ENCODE data around the gene CRNKL1.

CRNKL1 gene

DNA sequence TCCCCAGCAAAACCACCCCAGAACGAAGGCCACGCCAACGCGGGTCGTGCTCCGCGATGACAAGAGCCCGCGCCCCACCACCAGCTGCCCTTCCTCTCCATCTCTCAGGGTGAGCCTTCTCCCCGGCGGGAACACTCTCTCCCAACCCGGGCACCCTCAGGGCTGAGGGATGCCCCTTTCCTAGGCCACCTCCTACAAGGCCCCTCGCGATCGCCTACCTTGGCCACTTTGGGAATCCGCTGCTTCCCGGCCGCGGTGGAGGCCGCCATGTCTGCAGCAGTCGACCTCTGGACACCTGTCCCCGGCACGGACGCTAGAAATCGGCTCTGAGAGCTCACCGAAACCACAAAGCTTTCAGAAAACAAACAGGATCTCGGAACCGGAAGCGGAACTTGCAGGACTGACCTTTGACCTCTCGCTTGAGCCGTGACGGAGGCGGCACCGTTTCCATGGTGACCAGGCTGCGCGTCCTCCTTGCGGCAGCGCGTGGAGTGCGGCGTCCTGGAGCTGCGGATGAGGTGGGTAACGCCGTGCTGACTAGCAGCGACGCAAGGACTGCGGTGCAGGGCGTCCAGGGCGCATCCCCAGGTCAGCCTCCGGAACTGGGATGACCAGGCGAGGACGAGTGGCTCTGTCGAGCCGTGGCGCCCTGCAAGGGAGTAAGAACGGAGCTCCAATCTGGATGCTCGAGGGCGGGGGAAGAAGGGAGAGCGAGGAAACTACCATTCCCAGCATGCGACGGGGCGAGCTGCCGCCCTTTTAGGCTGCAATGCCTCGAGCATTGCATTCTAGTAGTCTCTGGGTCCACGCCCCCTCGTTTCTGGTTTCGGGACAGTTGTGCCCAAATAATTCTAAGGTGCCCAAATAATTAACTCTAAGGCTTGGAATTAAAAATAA lies at the start of gene CRNKL1, which contains the start of gene CFAP61:
Gene CRNKL1 (minus strand): TSS at position 393 of the 897 bp plus-strand sequence. CDS start 124 bp downstream, at position 269.
Gene CFAP61 (plus strand): TSS at position 459 of the 897 bp plus-strand sequence. CDS start 4,122 bp downstream, outside the sequence.
- peak; percentile 95 for DNase-seq

DNA sequence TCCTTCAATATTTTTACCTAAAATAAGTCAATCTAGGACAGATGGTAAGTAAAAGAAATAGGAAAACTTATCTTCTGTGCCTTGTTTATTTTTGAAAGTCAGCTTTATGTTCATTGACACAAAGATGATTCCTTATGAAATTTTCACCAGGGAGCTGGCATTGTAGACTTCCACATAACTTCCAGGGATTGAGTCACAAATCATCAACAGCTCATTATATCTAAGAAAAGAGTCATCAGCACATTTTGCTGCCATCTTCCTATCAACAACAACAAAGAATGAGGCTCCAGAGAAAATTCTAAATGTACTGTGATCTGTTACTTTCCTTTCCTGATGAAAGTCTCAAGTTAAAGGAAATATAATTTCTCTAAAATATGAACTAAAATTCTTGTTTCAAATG lies 48.6 kb upstream of the CRNKL1 start:
- no peak for DNase-seq

DNA sequence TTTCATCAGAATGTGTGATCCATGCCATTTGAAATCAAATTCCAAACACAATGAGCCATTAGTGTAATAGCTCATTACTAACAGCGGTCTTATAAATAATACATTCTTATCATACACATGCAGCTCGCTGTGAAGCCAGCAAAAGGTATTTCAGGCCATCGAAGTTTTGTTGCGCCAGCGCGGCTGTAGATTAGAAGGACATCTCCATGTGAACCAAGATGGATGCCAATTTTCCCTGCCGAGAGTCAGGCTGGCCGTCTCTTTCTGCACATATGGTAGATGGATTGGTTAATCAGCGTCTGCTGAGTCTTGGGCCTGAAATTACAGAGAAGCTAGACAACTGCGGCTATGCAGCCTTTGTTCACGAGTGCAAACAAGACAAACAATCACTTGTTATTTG lies 44.2 kb upstream of the CRNKL1 start:
- no peak for DNase-seq

DNA sequence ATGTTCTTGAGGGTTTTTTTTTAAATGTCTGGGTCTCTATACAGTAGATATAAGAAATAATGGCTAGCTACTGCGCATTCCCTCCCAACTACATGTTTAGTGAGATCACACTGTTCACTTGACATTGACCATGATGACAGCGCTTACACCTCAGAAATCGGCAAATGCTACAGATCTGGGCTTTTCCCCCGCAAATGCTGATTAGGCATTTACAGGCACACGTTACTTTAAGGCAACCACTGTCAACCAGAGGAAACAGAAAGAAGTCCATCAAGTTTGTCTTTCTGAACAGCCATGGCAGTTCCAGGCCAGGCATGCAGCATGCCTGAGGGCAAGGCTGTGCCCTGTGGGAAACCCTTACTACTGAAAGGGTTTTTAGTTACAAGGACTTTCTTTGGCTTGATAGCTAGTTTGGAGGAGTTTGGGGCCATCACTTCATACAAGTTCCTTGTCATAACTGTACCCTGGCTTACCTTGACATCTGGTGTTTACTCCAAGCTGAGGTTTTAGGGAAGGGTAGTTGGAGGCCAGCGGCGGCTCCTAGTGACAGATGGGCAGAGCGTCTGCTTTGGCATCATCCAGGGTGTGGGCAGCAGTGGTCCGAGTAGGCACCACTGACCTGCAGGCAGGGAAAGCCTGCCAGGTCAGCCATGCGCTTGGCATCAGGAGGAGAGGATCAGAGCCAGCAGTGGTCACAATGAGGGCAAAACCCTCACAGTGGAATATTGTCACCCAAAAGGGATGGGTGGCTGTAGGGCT lies 43.0 kb upstream of the CRNKL1 start:
- no peak for DNase-seq

DNA sequence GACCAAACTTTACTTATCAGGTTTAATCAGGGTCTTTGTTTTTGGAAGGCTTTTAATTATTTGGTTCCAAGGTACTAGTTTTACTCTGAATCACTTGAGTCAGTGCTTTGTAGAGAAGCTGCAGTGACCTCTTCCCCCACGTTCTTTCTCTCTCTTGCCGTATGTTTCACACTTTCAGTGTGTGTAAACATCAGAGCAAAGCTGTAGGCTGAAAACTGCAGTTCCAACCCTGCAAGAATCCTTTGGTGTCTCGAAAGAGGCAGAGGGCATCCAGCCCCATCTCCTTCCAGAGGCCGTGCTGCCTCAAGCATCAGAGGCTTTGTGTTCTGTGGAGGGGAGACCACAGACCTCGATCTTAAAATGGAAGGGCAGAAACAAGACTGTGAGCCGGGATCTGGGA lies 42.1 kb upstream of the CRNKL1 start:
- no peak for DNase-seq

DNA sequence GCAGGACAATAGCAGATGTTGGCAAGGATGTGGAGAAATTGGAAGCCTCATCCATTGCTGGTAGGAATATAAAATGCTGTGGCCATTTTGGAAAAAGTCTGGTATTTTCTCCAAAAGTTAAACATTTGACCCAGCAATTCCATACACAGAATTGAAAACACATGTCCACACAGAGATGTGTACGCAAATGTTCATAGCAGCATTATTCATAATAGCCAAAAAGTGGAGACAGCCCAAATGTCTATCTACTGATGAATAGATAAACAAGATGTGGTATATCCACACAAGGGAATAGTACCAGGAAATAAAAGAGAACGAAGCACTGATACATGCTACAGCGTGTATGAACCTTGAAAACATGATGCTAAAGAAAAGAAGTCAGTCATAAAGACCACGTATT lies 40.6 kb upstream of the CRNKL1 start:
- no peak for DNase-seq

DNA sequence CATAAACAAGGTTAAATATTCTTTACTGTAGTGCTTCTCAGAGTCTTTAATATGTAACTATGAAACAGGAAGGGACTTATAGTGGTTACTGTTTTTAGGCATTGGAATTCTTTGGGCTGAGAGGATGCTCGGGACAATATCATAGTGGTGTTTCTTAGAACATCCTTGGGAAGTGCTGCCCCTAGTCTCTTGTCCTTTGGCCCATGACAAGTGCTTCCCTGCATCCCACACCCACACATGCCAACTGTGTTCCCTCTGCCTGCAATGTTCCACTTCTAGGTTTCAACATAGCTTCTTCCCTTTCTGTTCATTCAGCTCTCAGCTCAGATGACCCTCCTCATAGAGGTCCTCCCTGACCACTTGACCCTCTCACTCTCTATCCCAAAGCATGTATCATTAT lies 37.7 kb upstream of the CRNKL1 start:
- no peak for DNase-seq

DNA sequence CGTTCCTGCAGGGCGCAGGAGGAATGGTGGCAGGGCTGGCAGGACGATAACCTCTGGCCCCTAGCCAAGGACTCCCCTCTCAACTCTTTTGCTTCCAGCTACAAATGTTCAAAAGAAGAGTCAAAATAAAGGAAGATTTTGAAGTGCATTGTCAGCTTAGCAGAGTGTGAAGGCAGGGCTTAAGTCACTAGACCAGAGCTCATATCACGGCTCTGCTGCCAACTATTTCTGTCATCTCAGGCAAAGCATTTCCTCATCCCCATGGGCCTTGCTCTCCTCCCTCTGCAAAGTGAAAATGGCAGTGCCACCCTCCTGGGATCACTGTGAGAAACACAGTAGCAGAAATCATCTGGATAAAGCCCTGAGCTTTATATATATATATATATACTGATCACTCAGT lies 36.8 kb upstream of the CRNKL1 start:
- DNase-seq, result no peak

DNA sequence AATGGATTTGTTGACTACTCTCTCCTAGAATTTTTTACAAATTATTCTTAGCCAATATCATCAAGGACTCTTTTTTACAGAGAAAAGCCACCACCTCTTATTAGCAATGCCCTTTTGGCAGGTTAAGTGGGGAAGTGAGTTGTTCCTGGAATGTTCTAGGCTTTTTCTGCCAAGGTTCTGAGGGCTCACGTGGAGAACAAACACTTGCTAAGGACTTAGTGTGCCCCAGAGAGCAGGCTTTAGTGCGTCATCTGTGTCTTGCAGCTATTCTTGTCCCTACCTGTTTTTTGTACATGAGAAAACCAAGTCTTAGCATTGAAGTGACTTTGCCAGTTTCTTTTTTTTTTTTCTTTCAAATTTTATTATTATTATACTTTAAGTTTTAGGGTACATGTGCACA lies 33.5 kb upstream of the CRNKL1 start:
- DNase-seq, result no peak

DNA sequence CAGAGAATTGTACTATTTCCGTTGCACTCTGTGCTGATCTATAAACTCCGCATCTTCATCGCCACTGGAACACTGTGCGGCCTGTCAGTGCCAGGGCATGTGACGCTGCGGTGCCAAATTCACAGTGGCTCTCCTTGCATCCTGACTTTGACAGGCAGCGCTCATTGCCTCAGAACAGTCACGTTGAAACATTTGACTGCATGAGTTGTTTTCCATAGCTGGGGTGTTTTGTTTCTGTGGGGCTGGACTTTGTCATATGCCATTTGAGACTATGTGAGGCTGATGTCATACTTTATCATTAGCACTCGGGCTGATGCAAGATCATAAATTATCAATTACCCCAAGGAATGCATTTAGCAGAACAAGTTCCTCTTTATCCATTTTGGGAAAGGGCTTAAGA lies 32.8 kb upstream of the CRNKL1 start:
- no peak for DNase-seq

DNA sequence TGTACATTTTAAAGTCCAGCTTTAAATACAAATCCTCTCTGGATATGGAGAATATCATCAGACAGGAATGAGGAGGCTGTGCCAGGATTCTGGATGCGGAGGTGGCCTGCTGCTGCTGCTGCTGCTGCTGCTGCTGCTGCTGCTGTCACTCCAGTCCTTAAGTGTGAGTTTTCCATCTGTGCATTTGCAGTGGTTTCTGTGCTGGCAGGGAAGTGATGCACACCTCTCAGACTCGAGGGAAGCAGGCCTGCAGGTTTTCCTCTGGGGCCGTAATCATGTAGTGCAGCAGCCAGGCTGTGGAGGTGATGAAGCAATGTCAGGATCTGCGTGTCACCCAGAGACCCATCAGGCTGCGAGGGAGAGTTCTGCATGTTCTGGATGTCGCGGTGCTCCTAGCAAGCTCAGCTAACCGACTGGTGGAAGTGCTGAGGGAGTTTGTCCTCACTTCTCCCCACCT lies 32.1 kb upstream of the CRNKL1 start:
- DNase-seq, result no peak

DNA sequence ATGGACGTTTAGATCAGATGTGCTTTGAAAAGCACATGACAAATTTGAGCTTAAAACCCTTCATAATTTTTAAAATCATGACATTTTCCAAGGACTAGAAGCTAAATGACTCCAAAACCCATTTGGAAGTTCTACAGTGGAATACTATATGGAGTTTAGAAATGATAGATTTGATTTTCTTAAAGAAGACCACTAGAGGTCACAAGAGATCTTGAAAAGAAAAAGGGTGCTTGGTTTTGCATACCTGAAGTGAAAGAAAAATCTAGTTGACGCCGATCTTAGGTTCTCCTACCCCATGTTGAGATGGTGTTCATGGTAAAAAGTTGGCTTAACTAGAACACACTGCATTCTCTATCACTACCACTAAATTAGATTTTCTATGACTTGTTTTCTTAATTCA lies 31.5 kb upstream of the CRNKL1 start:
- DNase-seq, result no peak

DNA sequence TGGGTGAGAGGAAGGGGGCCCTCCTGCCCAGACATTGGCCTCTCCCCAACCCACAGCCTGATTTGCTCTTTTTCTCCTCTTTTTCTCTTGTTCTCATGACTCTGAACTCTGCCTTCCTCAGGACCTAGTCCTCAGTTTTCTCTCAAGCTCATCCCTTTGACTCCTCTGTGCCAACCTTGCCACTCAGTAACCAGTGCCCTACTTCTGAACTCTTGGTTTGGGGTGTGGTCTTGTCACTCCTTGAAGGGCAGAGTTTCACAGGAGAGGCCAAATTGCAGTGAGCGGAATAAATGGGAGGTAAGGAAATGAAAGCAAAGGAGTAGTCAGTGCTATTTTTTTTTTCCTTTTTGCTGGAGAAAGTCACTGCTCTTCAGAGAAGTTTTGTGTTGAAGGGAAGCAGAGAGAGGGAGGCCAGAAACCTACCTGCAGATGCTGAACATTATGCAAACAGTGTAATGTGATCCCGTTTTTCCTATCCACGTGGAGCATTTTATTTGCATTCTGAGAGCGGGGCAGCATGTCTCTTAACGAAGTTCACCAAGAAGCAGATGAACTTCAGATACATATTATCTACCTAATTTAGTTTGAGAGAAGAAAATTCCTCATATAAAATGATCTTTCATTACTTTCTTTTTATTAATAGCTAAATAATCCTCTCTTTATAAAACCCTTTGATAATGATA lies 27.0 kb upstream of the CRNKL1 start:
- no peak for DNase-seq

DNA sequence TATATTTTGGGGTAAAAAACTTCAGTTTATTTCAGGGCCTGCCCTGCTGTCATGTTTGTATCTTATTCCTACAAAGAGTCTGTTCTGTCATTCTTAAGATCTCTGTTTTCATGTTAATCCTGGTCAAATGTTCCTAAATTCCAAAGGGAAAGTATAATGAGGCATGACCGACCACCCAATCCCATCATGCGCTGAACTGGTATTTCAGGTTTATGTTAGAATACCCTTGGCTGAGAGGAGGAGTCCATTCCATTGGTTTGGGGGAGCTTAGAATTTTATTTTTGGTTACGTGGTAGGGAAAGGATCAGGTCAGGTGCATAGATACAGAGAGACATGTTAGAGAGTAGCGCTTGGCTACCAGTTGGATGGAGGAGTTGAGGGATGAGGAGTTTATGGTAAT lies 25.8 kb upstream of the CRNKL1 start:
- DNase-seq, result no peak

DNA sequence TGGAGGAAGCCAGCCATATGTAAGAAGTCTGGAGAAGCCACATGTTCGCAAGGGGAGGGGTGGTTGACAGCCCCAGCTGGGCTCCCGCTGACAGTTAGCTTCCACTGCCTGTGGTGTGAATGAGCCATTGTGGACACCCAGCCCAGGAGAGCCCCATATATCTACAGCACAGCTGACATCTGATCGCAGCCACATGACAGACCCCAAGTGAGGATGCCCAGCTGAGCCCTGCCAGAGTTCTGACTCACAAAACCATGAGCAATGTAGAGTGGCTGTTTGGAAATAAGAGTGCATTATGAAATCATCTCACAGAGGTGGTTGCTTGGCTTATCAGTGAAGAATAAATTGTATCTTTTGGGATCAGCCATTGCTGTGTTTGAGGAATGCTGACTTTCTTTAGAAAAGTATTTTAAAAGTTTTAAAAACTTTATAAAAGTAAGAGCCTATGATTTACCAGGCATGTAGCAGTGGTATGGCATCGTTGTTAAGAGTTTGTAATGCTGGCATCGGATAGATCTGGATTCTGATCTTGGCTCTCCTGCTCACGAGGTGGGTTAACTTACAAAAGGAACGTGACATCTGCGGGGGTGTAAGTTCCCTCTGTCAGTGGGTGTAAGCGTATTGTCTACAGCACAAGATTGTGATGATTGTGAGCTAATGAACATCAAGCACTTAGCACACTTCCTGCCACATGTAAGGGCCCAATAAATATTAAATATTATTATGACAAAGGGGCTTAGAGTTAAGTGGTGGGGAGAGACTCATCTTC lies 24.2 kb upstream of the CRNKL1 start:
- no peak for DNase-seq

DNA sequence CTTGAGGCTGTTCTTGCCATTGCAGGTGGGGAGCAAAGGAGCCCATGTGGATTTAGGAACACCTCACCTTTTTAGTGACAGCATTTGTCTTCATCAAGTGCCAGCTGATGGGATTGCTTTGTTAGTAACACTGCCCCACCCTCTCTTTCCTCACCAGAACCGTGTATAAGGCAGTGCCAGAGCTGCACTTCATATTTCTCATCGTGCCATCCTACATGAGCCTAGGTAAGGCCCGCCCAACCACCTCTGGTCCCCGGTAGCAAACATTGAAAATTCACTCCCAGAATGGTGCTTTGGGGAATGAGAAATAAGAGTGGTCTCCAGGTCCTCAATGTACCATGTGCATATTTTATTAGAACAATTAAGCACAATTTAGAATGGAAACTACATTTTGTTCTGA lies 22.8 kb upstream of the CRNKL1 start:
- no peak for DNase-seq

DNA sequence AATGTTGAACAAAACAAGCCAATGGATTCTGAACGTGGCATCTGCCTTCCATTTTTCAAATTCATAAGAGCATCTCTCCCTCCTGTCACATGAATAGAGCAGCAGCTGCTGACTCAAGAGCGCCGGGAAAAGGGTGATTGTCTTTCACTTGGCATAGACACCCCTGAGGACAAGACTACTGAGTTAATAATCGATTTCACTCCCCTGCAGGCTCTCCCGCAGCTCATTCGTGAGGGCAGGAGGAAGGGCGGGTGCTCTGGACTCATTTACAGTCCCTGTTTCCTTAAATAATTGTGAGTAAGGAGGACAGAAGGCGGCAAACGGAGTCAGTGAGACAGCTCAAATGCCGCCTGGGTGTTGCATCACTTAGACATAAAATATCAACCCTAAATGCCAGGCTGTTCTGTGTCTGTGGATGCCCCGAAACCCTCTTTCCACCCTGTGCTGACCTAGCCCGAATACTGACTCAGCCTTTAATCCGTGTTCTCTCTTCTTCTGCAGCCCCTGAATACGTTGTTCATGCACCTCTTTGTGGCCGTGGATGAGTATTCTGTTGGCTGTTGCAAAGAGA lies 21.6 kb upstream of the CRNKL1 start:
- no peak for DNase-seq

DNA sequence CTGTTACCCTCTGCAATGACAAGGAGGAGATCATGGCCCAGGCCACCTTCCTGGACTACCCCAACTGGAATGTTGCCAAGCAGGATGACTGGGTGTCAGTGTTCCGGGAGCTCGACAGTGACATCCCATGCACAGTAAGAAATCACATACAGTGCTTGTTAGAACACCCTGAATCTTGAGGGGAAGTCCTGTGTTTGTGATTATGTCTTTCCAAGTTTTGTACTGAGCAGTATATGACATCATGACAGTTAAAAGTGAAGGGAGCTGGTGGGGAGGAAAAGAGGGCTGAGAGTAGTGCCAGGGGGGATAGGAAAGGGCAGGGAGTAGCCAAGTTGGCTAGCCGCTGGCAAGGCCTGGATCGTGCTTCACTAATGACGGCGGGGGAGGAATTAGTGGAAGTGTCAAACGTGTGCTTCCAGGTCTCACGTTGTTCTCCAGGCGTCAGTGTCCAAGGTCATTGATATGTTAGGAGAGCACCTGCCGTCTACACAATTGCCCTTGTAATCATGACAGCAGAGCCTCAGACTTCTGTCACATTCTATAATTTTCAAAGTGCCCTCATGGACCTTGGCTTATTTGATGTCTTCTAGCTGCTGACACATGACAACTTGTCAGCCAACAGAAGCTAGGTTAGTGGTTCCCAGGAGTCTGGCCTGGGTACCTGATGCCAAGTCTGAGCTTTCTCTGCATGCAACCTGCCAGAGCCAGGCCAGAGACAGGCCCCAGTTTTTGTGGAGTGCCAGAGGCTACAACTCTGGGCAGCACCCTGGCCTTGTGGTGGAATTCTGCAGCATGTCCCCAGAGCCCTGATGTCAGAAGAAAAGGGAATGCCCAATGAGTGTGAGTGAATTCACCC lies 18.8 kb upstream of the CRNKL1 start:
- DNase-seq, result no peak

DNA sequence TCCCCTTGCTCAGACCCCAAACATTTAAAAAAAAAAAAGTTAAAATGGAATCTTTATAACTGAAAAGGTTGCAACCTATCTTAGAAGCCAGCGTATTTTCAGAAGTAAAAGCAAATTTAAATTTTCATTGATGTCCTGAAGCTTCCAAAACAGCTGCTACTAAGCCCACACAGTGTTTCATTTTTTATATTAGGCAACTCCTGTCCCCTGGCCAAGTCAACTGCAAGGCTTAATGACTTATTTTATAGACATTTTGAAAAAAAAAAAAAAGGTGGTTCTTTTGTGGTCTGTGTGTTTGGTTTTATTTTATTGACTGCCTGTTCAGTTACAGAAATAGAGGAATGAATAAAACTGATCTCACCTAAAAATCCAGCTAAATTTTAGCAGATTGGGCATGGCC lies 13.1 kb upstream of the CRNKL1 start:
- DNase-seq, result no peak

DNA sequence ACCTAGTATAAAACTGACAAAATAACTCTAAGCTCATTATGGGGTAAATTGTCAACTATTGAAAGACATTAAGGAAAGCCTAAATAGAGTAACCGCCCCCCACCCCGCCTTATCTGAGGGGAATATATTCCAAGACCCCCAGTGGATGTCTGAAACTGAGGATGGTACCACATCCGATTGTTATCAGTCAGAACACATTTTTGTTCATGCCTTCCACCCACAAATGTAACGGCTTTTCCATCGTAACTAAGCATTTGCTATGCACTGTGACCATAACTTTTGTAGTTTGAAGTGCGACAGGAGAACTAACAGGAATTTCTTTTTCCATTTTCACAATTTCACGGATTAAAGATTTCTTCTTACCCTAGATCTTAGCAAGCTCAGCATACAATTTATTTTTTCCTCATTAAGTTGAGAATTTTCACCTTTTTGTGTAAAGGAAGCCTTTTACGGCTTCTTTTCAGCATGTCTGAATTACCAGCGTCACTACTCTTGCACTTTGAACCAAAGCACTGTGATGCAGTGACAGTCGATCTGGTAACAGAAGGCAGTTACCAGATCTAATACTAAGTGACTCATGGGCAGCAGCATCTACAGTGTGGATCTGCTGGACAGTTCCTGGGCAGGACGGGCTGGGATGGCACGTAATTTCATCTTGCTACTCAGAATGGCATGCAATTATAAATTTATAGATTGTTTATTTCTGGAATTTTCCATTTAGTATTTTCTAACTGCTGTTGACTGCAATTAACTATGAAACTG lies 11.9 kb upstream of the CRNKL1 start:
- no peak for DNase-seq

Data from stimulated activated naive CD4-positive, alpha-beta T cell treated with Interleukin-2 at 50 U/mL for 16 hours (primary cell).